NAMALWA (cell line): Measurements from ENCODE around the gene KCNAB2.

Source experiments
- DNase-seq: peaks from one replicate; pipeline ENCODE4 v3.0.0-alpha.2; 2015; ENCODE audit warnings: low spot score

KCNAB2 gene

DNA sequence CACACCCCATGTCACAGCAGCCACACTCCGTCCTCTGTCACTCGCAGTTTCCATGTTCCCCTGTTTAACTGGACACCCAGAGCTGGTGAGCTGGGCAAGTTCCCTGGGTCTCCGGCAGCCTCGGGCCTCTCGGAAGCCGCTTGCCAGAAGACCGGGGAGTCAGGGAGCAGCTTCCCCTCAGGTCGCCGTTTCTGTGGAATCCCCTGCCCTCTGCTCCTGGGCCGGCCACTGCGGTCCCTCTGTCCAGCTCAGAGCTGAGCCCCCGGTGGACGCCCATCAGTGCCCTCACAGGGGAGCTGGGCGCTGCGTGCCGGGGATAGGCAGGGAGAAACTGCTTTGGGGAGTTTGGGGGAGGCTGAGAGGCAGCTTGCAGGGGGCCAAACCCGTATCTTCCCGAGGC lies 37.7 kb downstream of the KCNAB2 start:
- no peak for DNase-seq

DNA sequence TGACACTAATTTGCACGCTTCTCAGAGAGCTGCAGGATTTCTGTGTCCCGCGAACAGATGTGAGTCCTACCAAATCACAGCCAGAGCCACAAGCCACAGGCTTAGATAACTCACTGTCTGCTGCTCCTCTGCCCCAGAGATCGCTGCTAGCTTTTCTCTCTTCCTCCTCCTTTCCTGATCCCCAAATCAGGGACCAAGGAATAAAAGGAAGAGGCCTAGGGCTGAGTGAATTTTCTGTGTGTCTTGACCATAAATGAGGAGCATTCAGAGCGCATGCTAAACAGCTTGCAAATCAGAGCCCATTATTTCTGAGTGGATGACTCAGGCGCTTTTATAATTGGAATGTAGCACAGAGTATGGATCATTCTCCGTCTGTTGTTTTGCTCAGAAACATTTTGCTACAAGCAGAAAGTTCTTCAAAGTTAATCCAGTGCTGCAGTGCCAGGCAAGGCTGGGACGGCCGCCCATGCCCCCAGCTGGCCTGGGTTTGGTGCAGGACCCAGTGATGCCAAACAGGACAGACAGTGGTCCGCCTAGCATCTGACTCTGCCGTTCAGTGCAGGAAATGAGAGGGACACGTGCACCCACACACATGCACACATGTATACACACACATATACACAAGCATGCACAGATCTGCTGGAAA lies 38.2 kb downstream of the KCNAB2 start:
- DNase-seq, result no peak

DNA sequence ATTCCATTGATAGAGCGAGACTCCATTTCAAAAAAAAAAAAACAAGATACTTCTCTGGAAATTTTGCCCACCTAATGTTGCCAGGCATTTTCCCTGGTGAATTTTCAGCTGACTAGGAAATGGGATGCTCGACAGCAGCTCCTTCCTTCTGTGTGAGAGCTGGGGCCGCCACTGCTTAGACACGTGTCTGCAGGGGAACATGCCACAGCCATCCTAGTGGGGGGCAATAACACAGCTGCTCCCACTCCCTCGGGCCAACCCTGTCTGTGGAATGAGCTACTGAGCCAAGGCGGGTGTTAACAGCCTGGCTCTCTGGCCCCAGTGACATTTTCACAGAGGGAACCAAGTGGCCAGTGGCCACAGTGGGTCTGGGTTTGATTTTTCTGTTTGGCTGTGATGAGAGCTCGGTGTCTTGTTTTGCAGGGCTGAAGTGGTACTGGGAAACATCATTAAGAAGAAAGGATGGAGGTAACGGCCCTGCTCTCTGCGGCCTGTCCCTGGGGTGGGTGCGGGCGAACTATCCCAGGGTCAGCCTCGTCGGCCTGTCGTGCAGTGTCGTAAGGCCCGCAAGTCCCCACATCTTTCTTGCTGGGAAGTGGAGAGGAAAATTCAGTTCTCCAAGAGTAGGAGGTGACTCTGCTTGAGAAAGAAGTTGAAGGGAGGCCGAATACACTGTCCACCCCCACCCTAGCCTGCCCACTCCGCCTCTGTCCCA lies 39.2 kb downstream of the KCNAB2 start:
- no peak for DNase-seq

DNA sequence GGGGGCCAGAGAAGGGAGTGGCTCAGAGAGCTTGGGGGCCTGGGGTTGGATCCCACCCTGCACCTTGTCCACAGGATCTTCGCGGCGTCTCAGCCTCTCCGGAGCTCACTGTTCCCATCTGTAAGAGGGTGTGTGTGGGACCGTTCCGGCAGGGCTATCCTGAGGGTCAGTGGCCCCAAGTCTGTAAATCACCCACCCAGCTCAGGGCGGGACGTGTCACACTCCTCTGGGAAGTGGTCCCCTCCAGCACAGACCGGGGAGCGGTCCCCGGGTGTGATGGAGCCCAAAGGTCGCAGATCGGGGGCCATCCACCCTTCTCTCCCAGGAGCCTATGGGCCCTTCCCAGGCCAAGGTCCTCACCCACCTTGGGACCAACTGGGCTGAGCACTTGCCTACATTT lies 40.0 kb downstream of the KCNAB2 start:
- no peak for DNase-seq

DNA sequence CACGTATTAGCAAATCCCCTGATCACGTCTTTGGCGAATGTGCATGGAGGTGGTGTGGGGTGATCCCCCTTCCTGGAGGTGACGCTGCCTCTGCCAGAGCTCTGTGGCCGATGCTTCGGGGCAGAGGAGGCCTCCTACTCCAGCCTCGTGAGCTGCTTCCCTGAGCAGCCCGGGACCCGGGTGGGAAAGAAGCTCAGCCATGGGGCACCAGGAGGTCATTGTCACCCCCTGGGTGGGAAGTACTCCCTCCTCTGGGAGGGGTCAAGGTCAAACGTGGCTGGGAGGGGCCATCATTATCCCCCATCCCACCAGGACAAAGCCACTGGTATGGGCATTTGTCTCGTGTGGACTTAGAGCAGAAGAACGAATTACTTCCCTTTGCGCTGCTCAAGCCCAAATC lies 40.7 kb downstream of the KCNAB2 start:
- no peak for DNase-seq

DNA sequence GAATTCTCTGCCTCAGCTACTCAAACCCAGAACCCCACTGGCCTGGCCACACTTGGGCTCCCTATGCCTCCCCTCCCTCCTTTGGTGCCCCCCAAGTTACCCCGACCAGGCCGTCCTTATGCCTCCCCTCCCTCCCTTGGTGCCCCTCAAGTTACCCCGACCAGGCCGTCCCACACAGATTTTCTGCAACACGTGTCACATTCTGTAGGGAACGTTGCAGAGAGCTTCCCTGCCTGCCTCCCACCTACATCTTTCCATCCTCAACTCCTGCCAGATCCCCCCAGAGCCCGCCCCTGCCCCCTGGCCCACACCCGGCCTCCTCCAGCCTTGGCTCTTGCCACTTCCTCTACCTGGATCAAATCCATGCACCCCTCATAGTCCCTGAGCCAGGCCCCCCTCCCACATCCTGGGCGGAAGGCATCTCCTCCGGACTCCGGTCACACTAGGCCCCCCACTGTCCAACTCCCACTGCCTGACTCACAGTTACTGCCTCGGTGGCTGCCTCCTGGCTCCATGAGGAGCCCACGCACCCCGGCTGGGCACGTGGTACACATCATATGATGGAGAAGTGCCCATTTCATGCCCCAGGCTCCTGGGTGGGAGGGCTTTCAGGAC lies 41.2 kb downstream of the KCNAB2 start:
- no peak for DNase-seq

DNA sequence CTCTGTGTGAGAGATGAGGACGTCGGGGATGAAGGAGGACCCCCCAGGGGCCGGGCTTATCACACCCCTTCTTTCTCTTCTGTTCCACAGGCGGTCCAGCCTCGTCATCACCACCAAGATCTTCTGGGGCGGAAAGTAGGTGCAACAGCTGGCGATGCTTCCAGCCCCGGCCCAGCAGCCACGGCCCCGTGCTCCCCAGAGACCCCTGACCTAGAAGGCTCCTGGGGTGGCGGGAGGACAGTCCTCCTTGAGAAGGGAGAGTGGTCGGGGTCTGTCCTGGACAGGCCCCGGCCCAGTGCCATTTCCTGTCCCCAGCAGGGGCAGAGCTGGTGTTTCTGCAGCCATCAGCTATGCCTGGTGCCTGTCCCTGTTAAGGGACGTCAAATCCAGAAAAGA lies 41.7 kb downstream of the KCNAB2 start:
- DNase-seq, result no peak

DNA sequence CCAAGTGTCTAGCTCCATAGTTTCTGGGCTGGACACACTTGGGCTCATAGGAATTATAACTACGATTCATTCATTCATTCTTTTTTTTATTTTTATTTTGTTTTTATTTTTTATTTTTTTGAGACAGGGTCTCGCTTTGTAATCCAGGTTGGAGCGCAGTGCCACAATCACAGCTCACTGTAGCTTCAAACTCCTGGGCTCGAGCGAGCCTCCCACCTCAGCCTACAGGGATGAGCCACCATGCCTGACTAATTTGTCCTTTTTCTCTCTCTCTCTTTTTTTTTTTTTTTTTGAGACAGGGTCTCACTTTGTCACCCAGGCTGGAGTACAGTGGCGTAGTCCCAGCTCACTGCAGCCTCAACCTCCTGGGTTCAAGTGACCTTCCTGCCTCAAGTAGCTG lies 42.3 kb downstream of the KCNAB2 start:
- DNase-seq, result no peak

DNA sequence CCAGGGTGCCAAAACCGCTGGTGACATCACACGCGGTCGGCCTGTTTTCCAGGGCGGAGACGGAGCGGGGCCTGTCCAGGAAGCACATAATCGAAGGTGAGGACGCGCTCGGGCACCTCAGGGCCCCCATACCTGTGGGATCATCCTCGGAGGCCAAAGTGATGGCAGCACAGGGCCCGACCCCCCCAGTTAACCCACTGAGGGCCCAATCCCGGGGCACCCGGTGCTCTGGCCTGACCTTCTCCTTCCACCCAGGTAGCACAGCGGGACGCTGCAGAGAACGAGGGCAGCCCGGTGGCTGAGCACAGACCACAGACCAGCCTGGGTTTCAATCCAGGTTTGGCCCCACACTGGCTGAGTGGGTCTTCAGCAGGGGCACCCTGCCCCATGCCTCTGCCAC lies 43.3 kb downstream of the KCNAB2 start:
- no peak for DNase-seq

DNA sequence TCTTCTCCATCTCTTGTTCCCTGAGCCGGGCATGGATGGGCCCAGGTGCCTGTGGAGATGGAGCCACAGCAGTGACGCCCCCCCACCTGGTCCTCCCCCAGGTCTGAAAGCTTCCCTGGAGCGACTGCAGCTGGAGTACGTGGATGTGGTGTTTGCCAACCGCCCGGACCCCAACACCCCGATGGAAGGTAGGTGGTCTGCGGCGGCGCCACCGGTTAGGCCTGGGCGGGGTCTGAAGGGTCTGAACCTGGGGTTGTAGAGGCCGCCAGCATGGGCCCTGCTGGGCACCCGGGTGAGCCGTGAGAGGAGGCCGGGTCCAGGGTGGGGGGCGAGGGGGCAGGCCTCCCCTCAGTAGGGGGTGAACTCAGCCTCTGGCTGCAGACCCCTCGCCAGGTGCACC lies 44.6 kb downstream of the KCNAB2 start:
- DNase-seq, result no peak

DNA sequence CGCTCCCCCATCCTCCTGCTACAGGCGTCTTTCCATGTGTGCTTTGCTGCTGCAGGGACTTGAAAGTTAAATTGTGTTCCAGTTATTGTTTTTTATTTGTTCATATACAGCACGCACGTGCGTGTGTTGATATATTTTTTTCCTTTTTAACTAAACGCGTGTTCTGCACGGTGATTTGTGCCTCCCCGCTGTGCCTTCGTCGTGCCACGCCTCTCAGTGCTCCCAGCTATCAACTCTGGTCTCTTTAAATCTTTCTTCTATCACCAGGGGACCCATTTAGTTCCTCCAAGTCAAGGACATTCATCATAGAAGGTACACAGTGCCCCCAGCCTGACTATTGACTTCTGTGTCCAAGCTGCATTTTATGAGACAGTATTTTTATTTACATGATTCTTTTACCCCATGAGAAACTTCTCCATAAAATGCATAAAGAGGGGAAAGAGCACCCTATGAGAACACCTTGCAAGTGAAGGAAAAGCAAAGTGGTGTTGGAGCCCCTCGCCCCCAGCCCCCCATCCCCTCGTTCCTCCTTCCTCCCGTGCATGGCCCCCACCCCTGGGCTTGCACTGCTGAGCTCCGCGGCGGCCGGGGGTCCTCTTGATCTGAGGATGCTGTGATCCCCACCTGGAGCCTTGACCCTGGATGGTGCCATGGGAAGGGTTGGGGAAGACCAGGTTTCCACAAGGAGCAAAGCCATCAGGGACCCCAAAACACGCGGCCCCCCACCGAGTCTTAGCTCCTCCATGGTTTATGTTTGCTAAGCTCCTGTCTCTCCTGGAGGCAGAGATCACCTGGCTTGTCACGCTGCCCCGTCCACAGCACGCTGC lies 45.5 kb downstream of the KCNAB2 start:
- no peak for DNase-seq

DNA sequence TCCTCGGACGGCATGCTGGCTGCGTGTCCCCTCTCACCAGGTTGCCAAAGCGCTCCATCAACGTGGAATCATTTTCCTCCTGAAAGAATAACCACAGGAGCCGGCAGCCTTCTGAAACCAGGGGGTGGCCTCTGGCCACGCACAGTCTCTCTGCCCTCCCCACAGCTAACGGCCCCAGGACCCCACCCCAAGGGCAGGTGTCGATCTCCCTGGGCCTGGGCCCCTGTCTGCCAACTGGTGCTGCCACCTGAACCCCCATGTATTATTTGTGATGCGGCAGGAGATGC lies 46.1 kb downstream of the KCNAB2 start:
- no peak for DNase-seq

DNA sequence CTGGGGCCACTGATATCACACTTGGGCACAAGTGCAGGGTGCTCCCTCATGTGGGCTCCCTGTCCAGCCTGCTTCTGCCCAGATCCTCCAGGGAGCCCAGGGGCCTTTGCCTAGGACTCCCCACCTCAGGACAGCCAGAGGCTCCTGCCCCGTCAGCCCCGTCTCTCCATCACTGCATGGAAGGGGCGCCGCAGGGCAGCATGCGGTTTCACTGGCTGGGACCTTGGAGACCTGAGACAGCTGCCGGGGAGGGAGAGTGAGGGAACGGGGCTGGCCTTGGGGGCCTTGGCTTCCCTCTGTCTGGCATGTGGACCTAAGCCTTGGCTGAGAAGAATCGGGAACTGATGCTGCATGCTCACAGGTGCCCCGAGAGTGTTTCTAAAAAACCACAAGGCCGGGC lies 46.5 kb downstream of the KCNAB2 start:
- DNase-seq, result no peak

DNA sequence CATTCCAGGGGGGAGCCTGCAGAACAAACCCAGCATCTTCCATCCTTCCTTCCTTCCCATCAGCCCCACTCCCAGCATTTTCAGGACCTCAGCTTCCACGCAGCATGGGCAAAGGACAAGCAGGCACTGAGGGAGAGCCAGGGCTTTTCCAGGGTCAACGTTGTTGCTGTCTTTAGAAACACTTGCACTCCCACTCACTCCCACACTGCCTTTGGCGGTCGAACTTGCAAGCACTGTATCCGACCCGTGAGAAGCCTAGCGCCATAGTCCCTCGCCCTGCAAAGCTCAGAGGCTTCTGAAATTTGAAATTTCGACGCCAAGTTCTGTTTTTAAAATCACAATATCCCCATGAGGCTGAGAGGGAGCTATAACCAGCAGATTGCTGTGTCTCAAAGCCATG lies 47.4 kb downstream of the KCNAB2 start:
- no peak for DNase-seq

DNA sequence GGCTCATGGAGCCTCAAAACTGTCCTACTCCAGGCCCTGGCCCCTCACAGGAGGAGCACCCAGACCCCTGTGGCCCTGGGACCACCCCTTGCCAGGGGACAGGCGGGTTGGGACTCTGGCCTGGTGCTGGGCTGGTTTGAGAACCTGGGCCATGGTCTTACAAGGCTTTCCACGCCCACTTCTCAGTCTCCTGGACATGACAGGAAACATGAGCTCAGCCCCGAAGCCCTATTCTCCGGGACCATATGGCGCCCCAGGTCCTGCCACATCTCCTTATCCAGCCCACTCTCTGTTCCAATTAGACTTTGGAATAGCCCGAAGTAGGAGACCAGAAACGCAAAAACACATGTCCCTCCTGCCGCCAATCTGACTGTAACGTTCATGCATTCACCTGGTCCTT lies 47.9 kb downstream of the KCNAB2 start:
- DNase-seq, result no peak

DNA sequence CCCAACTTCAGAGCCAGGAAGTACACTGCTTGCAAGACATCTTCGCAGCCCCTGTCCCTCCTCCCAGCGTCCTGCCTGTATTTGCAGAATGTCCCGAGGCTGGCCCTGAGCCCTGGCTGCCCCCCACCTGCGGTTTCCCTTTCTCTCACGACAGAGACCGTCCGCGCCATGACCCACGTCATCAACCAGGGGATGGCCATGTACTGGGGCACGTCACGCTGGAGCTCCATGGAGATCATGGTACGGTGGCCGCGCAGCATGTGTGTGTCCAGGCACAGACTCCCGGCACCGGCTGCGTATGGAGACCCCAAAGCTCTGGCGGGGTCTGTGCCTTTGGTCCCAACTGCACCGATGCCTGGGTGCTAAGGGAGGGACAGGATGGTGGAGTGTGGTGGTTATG lies 48.6 kb downstream of the KCNAB2 start:
- no peak for DNase-seq

DNA sequence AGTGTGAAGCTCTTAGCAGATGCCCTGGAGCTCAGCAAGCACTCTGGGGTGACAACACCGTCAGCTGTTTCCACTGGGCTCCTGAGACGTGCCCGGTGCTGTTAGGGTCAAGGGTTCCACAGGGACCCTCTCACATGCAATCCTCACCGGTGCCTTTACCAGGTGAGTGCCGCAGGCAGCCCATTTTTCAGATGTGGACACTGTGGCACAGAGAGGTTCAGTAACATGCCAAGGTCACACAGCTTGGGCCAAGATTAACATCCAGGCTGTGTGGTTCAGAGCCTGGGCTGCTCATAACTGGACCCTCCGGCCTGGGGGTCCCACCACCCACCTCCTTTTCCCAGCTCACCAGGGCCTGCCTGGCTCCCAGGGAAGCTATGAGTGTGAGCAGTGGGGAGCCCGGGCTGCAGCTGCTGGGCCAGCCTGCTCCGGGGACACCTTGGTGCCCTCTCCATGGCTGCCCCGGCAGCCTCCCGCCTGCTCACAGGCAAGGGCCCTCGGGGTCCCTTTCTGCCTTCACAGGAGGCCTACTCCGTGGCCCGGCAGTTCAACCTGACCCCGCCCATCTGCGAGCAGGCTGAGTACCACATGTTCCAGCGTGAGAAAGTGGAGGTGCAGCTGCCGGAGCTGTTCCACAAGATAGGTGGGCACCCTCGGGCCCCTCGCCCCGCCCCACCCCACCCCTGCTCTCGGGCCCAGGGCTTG lies 49.3 kb downstream of the KCNAB2 start:
- DNase-seq, result no peak

DNA sequence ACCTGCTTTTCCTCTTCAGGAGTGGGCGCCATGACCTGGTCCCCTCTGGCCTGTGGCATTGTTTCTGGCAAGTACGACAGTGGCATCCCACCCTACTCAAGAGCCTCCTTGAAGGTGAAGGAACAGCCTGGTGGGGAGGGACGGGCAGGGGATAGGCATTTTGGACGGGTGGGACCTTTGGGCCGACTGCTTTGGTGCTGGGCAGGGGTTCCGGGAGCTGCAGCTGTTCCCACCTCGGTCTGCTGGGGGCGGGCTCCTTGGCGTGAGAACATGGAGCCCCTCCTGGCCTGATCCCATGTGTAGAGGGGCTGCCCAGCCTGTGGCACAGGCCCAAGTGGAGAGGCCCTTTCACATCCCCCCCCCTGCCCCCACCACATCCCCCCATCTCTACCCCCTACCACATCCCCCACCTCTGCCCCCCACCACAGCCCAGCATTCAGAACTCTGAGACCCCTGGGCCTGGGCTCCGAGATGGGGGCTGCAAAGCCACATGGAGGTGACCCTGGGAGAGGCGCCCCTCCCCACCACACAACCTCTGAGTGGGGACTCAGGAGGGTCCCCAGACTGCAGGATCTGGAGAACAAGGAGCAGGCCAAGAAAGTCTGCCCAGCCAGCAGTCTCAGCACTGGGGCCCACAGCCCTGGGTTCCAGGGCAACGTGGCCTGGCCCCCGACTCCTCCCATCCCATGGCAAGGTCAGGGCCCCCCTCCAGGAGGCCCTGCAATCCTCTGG lies 50.0 kb downstream of the KCNAB2 start:
- DNase-seq, result no peak

DNA sequence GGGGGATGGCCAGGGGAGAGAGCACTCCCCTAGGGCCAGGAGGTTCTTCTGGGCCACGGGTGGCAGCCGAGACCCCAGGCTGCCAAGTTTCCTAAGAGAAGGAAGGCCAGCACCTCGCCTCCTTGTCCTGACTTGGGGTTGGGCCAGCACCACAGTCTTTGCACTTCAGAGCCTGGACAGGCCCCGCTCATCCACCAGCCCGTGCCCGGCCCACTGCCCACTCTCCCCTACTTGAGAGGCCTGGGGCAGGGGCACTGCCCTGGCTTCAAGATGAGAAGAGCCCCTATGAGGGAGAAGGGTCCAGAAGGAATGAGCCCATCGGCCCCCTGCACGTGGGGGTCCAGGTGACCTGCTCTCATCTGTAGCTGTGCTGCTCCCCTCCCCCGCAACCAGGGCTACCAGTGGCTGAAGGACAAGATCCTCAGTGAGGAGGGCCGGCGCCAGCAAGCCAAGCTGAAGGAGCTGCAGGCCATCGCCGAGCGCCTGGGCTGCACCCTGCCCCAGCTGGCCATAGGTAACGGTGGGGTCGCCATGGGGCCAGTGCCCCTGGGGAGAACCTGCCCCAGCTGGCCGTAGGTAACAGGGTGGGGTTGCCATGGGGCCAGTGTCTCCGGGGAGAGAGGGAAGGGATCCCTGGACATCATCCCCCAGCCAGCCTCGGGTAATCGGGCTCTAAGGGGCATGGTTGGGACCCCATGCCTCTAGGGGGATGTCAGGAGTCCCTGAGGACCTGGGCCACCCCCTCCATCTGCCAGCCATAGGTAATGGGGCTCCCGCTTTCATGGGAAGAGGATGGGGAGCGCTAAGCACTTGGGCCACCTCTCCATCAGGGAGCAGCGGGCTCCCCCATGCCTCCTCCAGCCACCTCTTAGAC lies 50.8 kb downstream of the KCNAB2 start:
- no peak for DNase-seq

DNA sequence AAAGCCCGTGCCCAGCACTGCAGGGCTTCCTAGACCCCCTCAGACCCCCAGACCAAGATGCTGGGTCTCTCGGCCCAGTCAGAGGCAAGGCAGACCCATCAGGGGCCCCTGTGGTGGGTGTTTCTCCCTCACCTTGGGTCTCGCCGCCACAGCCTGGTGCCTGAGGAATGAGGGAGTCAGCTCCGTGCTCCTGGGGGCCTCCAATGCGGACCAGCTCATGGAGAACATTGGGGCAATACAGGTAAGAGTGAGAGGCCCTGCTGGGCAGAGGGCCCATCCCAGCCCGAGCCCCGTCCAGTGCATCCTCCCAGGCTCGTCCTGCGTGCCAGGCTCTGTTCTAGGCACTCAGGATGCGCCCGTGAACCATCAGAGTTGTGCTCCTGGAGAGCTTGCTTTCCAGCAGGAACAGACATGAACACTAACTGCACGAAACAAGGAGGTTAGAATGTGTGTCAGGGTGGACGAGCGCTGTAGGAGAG lies 51.5 kb downstream of the KCNAB2 start:
- no peak for DNase-seq

DNA sequence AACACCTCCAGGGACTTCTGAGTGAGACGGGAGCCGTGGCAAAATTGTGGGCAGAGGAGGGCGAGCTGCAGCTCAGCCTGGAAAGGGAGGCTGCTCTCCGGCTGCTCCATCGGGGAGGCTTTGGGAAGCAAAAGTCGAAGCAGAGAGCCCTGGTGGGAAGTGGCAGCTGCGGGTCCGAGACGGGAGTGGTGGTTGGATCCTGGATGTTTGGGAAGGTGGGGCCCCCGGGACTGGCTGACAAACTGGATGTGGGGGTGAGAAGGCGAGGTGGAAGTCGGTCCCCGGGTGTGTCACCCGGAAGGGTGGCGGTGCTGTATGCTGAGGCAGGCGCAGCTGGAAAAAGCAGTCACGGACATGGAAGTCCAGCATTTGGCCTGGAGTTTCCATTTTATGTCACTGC lies 52.1 kb downstream of the KCNAB2 start:
- no peak for DNase-seq
